NCI-H1092 treated with DMSO at 0.1 percent for 48 hours (cell line): ENCODE data around the gene MTM1.
A peak's percentile ranks its signal among the peaks of the same experiment; 100 is the strongest.

Experiments
- DNase-seq: peaks from one replicate; lab custom pipeline; 2025; lab: John Stamatoyannopoulos, UW

Gene MTM1

DNA sequence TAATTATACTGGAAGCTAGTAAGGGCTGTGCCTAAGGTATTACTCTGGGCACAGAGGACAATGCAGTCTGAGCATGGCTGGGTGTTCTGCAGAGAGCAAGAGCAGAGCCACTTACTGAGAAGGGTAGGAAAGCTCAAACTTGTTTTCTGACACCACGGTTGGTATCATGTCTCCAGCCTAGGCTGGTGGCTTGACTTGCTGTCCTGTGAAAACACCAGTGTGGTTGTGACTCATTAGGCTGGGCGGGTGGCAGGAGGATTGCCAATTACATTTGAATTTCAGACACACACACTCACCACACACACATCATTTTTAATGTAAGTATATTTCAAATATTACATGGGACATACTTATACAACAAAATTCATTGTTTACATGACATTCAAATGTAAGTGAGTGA is 19.7 kb upstream of the MTM1 start:
- DNase-seq = no peak

DNA sequence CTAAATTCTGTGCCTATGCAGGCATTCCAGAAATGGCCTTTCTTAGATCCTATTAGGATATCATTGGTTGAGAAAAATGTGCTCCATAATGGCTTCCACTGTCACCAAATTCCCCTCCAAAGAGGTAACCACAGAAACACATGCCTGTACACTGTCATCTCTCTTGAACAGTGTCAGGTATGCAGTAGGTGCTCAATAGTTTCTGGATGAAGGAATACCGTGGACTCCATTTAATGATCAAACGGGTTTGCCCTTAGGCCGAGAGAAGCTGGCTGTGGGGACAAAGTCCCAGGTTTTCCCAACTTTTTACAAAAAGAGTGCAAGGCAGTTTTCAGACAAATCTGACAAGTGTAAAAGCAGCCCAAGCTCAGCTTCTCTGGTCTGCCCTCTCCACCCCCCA is 16.5 kb upstream of the MTM1 start:
- no peak for DNase-seq

DNA sequence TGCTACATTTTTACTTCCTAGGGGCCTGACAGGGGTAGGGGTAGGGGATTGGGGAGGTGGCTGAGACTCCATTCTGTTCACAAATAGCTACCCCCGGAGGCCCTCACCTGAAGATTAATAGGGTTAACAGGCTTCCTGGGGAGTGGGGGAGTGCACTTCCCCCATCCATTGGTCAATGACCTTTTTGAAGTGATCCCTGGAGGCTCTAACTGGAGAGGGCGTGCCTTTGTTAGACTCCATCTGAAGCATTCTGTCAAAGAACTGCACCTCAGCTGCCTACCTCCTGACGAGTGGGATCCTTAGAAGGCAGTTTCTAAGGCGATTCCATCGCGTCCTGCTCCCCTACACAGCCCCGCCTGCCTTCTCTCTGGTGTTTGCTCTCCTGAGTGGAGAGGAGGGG is 10.0 kb upstream of the MTM1 start:
- peak; percentile 64 for DNase-seq

DNA sequence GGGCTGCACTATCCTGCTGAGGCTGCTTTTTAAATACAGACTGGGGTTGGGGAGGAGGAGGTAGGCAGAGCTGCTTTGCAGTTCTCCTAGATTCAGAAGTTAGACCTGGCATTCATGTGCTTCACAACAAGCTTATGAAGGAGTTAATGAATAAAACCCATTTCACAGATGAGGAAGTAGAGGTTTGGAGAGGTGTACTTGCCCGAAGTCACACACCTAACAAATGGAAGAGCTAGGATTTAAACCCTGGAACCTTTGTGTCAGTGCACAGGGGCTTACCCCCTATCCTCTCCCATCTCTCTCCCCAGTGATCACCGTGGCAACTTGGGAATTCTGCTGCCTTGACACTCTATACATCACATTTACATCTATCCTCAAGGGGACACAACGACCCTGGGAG is 3.6 kb upstream of the MTM1 start:
- no peak for DNase-seq

DNA sequence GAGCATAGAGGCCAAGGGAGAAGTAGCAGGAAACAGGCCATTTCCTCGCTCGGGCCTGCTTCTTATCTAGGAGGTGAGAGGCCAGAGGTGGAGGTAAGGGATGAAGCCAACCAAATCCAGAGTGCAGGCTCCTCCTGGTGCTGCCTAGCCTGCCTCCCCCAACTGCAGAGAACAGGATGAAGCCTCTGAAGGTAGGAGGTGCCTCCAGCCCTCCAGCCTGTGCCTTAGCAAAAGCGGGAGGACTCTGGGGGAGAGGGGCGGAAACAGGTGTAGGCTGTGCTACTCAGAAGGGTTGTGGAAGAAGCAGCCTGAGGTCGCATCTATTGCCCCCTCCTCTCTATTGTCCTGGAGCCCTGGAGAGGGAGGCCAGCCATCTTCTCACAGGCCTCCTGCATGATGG is 2.9 kb upstream of the MTM1 start:
- no peak for DNase-seq

DNA sequence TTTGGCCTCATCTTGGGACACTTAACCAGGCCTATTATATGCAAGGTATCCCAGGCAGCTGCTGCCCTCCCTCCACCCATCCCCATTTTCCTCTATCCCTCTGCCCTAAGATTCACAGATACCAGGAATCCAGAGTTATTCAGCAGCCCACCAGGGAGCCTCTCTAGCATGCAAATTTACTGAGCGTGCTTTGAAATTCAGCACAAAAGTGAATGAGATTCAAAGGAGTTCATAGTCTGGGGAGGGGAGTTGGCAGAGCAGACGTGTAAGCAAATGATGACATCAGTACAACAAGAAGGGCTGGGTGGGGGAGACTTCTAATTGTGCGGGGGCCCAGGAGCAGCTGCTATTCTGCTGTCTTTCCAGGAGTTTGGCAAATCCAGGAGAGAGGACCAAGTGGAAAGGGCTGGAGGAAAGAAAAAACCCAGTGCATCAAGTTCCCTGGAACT is 1.7 kb upstream of the MTM1 start:
- DNase-seq = no peak

DNA sequence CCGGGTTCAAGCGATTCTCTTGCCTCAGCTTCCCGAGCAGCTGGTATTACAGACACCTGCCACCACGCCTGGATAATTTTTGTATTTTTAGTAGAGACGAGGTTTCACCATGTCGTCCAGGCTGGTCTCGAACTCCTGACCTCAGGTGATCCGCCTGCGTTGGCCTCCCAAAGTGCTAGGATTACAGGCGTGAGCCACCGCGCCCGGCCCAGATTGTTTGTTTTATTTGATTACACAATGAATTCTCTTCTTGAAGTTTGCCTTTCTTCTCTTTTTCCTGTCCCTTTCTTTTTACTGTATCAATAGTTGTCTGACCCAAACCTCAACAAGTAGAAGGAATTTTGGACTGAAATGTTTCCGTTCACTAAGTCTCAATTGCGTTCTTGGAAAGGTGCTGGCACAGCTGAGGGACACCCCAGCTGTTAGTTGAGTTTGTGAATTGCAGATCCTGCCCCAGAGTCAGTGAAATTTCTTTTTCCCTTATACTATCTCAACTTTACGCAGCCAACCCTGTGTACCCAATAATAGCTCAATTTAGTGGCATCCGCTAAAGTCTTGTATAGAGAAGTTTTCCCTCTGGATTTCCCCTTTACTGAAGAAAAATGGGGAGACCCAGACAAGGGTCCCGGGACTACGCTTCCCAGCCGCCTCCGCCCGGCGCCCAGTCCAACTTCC is 639 bp upstream of the MTM1 start:
- DNase-seq = no peak

DNA sequence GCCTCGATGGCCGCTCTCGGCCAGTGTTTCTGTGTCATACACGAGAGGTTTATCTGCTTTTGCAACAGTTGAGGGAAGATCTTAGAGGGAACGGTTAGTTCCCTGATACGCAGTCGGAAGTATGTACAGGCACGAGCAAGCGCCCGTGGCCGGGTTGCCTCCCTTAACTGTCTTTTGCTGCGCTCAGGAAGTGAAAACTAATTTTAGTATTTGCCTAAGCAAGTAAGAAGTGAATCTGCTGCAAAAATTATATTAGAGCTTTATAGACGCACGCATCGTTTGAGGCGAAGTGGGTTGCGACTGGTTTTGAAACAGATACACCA is 695 bp downstream of the MTM1 start:
- DNase-seq = peak; percentile 30

DNA sequence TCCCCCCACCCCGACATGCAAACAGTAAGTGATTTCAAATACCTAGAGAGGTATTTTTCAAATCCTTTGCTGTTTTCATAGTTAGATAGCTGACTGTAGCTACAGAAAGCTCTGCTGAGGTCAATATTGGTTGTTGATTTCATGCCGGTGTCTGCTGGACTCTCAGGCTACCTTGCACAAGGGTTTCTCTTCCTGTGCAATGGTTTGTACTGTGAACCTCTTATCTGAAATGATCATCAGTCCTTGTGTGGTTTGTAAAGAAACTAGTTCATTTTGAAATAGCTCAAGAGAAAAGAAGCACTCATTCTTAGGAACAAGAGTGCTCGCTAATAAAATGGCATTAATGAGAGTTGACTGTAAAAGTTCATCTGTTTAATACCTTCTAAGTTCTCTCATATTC is 2.1 kb downstream of the MTM1 start:
- no peak for DNase-seq

DNA sequence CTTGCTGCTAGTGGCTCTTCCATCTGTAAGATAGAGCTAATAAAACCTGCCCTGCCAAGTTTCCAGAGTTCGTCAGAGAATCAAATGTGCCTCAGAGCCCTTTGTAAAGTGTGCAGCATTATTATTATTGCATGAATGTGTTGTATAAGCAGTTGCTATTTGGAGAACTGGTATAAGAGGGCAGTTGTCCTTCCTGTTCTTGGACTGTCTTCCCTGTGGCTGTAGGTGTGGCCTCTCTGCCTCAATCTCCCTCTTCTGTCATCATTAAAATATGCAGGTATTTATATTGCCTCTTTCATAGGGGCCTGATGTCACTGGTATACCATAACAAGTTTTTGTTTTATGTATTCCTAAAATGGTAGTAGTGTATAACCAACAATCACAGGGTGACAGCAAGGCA is 3.8 kb downstream of the MTM1 start:
- no peak for DNase-seq

DNA sequence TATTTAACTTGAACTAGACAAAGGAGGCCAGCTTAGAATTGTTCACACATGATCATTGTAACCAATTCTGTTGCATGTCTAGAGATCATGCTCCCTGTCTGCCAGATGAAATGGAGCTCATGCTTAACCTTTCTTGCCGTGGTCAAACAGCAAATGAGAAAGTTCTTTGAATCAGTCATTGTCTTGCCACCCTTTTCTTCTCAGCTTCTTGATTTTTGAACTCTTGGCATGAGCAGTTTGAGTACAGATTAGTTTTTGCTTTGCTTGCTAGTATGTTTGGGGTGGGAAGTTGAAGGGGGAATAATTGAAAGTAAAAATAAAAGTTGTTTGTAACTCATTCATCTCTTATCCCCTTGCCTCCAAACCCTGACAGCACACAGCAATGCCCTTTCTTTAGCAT is 4.7 kb downstream of the MTM1 start:
- no peak for DNase-seq

DNA sequence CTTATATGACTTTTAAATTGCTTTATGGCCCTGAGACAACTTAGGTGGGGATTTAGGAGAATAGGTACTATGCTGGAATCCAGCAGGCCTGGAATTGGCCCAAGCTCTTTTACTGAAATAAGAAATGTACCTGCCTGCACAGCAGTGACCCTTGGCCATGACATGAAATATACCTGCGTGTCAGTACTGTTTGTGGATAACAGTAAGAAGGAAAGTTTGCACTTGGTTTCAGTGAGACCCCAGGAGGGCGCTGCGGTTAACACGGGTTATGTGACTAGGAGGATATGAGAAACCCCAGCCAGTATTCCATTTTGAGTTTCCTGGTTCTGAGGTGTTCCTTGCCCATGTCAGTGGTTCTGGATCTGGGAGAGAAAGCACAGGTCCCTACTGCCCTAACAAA is 5.3 kb downstream of the MTM1 start:
- DNase-seq = no peak

DNA sequence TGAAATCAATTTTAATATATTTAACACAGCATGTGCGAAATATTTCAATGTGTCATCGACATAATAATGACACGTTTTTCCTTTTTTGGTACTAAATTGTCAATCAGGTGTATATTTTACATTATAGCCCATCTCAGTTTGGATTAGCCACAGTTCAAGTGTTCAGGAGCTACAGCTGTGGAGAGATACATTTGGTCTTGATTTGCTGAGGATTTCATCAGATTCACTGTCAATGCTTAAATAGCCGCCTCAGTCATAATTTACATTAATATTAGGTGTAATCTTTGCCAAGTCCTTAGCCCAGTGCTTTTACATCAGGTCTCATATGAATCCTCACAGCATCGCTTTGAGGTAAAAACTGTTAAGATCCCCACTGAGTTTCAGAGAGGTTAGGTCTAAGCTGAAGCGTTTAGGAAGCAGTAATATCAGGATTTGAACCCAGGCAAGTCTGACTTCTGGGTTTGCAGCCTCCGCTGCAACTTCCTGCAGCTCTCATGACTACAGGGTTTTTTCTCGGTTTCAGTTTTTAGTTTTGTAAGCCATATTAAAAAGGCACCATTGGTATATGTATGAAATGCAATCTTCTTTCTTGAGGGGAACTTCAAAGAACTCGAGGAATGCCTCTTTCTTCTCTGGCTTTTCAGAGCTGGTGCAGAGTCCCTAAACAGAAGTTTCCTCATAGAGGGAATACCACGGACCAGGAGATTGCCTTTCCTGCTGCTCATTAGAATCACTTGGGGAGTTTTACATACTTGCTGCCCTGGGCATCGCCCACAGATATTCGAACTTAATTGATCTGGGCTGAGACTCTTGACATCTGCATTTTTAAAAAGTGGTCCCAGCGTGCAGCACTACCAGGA is 6.4 kb downstream of the MTM1 start:
- no peak for DNase-seq

DNA sequence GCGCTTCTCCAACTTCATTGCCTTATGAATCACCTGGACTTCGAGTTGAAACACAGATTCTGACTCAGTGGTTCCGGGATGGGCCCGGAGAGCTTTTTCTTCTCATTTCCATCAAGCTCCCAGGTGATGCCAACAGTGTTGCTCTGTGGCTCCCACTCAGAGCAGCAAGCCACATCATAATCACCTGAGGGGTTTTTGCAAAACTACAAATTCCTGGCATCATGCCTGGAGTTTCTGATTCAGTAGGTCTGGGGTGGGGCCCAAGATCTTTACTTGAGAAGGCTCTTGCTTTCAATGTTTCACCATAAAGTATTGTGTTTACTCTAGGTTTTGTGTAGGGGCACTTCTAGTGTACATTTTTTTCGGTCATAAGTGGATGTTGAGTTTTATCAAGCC is 7.0 kb downstream of the MTM1 start:
- DNase-seq = no peak

DNA sequence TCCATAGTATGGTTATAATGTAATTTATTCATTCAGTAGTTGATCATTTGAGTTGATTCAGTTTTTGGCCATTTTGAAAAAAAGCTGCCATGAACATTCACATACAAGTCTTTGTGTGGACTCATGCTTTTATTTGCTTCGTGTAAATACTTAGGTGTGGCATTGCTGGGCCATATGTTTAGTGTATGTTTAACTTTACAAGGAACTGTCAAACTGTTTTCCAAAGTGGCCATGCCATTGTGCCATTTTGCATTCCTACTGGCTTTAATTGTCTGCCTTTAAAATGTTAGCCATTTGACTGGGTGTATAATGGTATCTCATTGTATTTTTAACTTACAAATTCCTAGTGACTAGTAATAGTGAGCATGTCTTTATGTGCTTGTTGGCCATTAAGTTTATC is 8.8 kb downstream of the MTM1 start:
- DNase-seq = no peak

DNA sequence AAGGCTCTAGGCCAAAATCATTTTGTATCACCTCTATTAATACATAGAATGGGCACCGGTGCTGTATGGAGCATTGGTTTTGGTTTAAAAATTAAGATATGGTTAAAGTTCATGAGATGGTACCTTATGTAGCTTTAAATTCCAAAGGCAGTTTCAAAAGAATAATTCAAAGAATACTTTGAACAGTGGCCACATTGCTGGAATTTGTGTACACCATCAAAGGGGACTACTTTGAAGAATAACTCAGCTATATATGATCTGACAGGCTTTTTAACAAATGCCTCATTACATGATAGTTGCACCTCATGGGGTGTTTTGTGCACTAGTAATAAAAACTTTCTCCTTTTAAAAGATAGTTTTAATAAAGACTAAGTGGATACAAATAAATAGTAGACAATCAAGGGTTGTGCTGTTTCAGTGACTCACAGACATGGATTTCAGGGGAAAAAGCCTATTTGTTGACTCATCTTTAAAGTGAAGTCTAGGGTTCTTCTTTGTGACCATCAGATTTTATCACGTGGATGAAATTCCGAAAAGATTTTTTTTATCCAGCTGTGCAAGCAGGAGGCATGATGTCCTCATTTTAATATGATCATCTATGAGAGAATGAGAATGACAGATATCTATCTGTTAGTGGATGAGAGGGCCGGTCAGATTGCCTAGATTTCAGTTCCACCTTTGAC is 12.8 kb downstream of the MTM1 start:
- DNase-seq = no peak

DNA sequence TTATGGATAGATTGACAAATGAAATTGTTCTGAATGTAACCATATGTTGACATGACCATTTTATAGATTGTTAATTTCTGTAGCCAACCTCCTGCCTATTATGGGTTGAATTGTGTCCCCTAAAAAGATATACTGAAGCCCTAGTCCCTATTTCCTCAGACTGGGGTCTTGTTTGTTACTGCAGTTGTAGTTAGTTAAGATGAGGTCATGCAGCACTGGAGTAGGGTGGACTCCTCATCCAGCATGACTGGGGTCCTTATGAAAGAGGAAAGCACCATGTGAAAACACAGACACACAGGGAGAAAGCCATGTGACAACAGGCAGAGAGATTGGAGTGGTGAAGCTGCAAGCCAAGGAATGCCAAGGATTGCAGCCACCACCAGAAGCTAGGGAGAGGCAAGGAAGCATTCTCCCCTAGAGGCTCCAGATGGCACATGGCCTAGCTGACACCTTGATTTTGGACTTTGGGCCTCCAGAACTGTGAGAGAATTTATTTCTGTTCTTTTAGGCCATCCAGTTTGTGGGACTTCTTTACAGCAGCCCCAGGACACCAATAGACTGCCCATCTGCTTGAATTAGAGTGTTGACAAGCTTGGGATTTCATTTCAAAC is 14.0 kb downstream of the MTM1 start:
- no peak for DNase-seq

DNA sequence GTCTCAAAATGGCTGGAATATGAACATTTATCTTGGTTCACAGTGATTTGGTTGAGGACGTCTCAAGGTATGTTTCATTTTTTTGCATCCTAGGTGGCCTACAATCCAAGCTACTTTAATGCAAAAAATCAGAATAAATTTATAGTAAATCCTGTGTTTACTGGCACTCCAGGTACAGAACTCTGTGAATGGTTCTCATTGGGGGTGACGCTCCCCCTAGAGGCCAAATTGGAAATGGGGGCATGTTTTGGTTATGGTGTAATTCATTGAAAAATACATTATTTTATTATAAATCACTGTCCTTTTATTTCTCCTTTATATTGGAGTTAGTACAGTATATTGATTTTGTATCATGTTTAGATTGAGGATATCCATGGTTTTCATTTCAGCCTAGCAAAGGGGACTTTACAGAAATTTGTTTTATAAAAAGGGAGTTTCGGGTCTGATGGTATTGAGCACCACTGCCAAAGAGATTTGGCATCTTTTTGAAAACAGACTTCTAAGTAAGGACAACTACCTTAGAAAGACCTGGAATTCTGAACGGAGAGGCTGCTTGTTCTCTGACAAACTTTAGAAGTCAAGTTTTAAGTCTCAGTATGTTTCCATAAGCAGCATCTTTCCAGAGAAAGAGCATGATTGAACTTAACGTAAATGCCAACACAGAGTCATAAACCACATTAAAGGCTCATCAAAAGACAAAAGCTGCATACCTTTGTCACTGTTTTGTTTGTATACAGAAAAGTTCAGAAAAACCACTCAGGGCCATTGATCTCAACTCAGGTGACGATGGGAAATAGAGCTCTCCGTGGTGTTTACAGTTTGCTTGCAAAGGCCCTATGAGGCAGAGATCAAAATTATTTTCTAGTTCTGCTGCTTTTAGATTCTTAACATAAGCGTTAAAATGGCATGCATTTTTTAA is 19.4 kb downstream of the MTM1 start:
- DNase-seq = peak; percentile 6

DNA sequence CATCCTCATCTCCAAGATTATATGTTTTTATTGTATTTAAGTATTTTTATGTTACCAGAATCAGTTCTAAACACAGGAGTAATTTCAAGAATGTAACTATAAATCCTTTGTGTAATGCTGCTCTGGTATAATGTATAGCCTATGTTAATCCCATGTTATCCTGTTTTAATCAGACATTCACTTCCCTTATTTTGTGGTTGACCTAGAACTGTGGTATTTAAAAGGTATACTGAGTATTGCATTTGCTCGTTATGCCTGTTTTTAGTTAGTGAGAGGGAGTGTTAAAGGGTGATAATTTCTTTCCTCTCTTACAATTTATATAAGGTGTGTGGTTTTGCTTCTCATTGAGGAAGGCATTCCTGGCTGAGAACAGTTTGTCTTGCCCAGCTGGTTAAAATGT is 26.2 kb downstream of the MTM1 start:
- no peak for DNase-seq

DNA sequence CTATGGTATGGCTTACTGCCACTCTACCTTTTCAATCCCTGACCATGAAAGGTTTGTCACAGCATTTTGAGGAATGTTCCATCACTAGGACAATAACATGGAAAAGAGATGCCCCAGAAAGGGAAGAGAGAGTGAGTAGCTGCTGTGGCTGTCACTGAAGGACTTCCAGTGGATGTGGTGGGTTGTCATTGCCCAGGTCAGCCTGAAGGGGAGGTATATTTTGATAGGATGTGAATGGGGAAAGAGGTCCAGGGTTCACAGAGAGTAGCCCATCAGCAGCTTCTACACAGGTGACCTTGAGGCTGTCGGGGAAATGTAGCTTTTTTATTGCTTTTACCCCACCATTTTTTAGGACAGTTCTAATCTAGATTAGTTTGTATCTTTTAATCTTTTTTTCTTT is 30.8 kb downstream of the MTM1 start:
- no peak for DNase-seq

DNA sequence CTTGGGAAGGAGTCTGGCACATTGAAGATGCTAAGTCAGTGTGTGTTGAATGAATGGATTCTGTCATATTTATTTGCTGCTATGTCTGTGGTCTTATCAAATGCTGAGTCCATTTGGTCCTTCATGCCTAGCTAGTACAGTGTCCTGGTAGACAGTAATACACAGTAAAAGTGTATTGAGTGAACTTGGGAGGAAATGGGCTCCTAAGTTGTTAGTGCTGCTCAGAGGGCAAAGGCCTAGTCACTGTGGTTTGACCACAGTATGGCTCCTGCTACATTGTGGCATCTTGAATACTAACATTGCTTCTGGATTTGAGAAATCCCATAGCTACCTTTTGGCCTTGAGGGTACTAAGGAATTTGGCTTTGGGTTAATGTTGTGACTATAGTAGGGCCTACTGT is 33.9 kb downstream of the MTM1 start:
- no peak for DNase-seq

DNA sequence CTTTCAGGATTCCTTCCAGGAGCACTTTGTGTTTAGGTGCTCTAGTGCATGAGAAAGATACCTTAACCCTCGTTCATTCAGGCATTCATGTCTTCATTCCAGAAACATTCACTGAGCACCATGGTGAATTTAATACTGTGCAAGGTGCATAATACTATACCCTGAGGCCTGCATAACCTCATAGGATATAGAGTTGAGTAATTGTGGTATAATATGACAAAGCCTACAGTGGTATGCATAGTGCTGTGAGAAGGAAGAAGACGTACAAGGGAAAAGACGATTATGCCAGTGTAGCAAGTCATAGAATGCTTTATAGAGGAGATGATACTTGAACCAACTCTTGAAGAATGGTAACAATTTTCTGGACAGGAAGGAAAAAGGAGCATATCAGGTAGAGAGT is 34.3 kb downstream of the MTM1 start:
- no peak for DNase-seq
